PC-9 (cell line): ENCODE measurements around the gene PTPRT. TPM values are rescaled to one million over a fixed set of nuclear protein-coding genes. Genes with fewer than 3 reads are reported as not detected.

Experiments
- BruUV-seq: library from RNA; stranded (reverse); fragments of 400-500 nt; replicated peaks from 2 replicates; lab custom pipeline; 2021; lab: Mats Ljungman, UMichigan
- CTCF ChIA-PET: fragments of 300-600 bp; sonication (Branson Sonifier 250); formaldehyde crosslinking; loops from one replicate; lab custom pipeline; 2022; ENCODE audit warnings: antibody characterized with exemption; lab: Charles Lee
- POLR2A ChIA-PET: fragments of 300-600 bp; sonication (Branson Sonifier 250); formaldehyde crosslinking; loops from one replicate; lab custom pipeline; 2022; ENCODE audit warnings: antibody characterized with exemption; ENCODE audit not compliant: unreplicated experiment; lab: Charles Lee
- DNase-seq, 2 experiments: peaks; one replicate each; pipeline versions ENCODE4 v3.0.0 to v3.0.0-alpha.2; 2015 to 2022; ENCODE audit warnings: mixed read lengths in 1 of 2
- H2AFZ ChIP-seq: fragments of 200-600 bp; sonication (generic); 2 replicates; pipeline ENCODE4 v1.8.1; 2017; ENCODE audit warnings: antibody characterized with exemption
- H3F3A ChIP-seq: fragments of 200-600 bp; sonication (generic); 2 replicates; pipeline ENCODE4 v1.8.1; 2017; ENCODE audit warnings: antibody characterized with exemption, mild to moderate bottlenecking, low read depth; ENCODE audit not compliant: insufficient read depth
- H3K27ac ChIP-seq: fragments of 200-600 bp; sonication (generic); 2 replicates; pipeline ENCODE4 v1.6.1; 2016; ENCODE audit warnings: mixed run types
- H3K27me3 ChIP-seq: fragments of 200-600 bp; sonication (generic); 2 replicates; pipeline ENCODE4 v1.6.1; 2016; ENCODE audit warnings: low read depth, mixed run types; ENCODE audit not compliant: insufficient read depth
- H3K36me3 ChIP-seq: fragments of 200-600 bp; sonication (generic); 2 replicates; pipeline ENCODE4 v1.6.1; 2016; ENCODE audit warnings: low read depth, mixed run types
- H3K4me1 ChIP-seq: fragments of 200-600 bp; sonication (generic); replicated peaks from 2 replicates; pipeline ENCODE4 v1.6.1; 2016; ENCODE audit warnings: mixed run types; ENCODE audit not compliant: insufficient read depth
- H3K4me2 ChIP-seq: fragments of 200-600 bp; sonication (generic); 2 replicates; pipeline ENCODE4 v1.6.1; 2017; ENCODE audit warnings: mixed run types
- H3K4me3 ChIP-seq: fragments of 200-600 bp; sonication (generic); 2 replicates; pipeline ENCODE4 v1.6.1; 2016; ENCODE audit warnings: mixed run types
- H3K79me2 ChIP-seq: fragments of 200-600 bp; sonication (generic); 2 replicates; pipeline ENCODE4 v1.6.1; 2017; ENCODE audit warnings: low read depth, mixed run types
- H3K9me2 ChIP-seq: fragments of 200-600 bp; sonication (generic); 2 replicates; pipeline ENCODE4 v1.8.1; 2017; ENCODE audit warnings: mild to moderate bottlenecking; ENCODE audit not compliant: insufficient read depth
- H3K9me3 ChIP-seq: fragments of 200-600 bp; sonication (generic); 2 replicates; pipeline ENCODE4 v1.8.1; 2016; ENCODE audit warnings: low read depth; ENCODE audit not compliant: insufficient read depth
- H4K20me1 ChIP-seq: fragments of 200-600 bp; sonication (generic); 2 replicates; pipeline ENCODE4 v1.8.1; 2017; ENCODE audit not compliant: insufficient read depth
- CTCF ChIP-seq: fragments of 200-600 bp; sonication (generic); conservative IDR thresholded peaks from 2 replicates; pipeline ENCODE4 v1.6.1; 2017; ENCODE audit warnings: mixed run types, antibody characterized with exemption, mild to moderate bottlenecking, moderate library complexity
- EZH2 ChIP-seq: fragments of 200-600 bp; sonication (generic); IDR thresholded peaks from 2 replicates; pipeline ENCODE4 v1.8.0; 2017; ENCODE audit warnings: antibody characterized with exemption, low read depth
- intact Hi-C: fragments of 100-400 bp; cut with micrococcal nuclease; formaldehyde crosslinking; loops from one replicate; pipeline ENCODE4 v1.10.0; 2022; ENCODE audit not compliant: unreplicated experiment
- total RNA-seq: library from RNA; stranded (reverse); gene quantifications from 2 replicates; pipeline ENCODE4 v1.2.3, GENCODE V29; 2021

Gene PTPRT
- total RNA-seq, 1 experiment from 2014 or later: not detected

GRCh38 chr20:42894483-42894882 is 295.2 kb downstream of the PTPRT start:
- H3K4me1 ChIP-seq: no peaks in the 10 kb centered on the region
- H3K9me2 ChIP-seq: no peaks in the 10 kb centered on the region
- H3K27me3 ChIP-seq: 0 out of 2 replicates have a peak, but pooled peaks cover 7% of the 10 kb centered on the region
- H3K9me3 ChIP-seq: no peaks in the 10 kb centered on the region
- intact Hi-C loops: no loop called here
- no peaks in the 10 kb centered on the region for H3F3A ChIP-seq
- ChIA-PET CTCF (no interaction called here), POLR2A (no interaction called here)
- H3K4me3 ChIP-seq: no peak overlapping the region
- no peak overlapping the region for H3K4me2 ChIP-seq
- H3K36me3 ChIP-seq: no peaks in the 10 kb centered on the region
- no peak for TF ChIP-seq CTCF
- TF ChIP-seq EZH2: no peak
- no peak for DNase-seq
- H3K27ac ChIP-seq: no peak overlapping the region
- no TSS peak for BruUV-seq
- no peaks in the 10 kb centered on the region for H3K79me2 ChIP-seq
- H2AFZ ChIP-seq: no peak overlapping the region
- no peaks in the 10 kb centered on the region for H4K20me1 ChIP-seq

- intact Hi-C loops: no loop called here
- Histone ChIP-seq H3K4me2 (no peak overlapping the region), H3K4me1 (no peaks in the 10 kb centered on the region), H3K9me3 (no peaks in the 10 kb centered on the region), H3K79me2 (no peaks in the 10 kb centered on the region), H3K4me3 (no peak overlapping the region), H3K36me3 (no peaks in the 10 kb centered on the region), H2AFZ (no peak overlapping the region), H3K9me2 (no peaks in the 10 kb centered on the region), H3F3A (no peaks in the 10 kb centered on the region), H4K20me1 (no peaks in the 10 kb centered on the region), H3K27ac (no peak overlapping the region), H3K27me3 (no peaks in the 10 kb centered on the region)
- TF ChIP-seq EZH2 (no peak), CTCF (no peak)
- POLR2A ChIA-PET: no interaction called here
- DNase-seq: no peak
- CTCF ChIA-PET: no interaction called here
- no TSS peak for BruUV-seq
Observed at GRCh38 chr20:42889517-42889916, 300.2 kb downstream of the PTPRT start.

- no peaks in the 10 kb centered on the region for H3K79me2 ChIP-seq
- no peaks in the 10 kb centered on the region for H3K9me3 ChIP-seq
- intact Hi-C loops: no loop called here
- ChIA-PET POLR2A (no interaction called here), CTCF (no interaction called here)
- H3K4me2 ChIP-seq: no peak overlapping the region
- no peak for DNase-seq
- BruUV-seq: no TSS peak
- H3K4me3 ChIP-seq: no peak overlapping the region
- H3K4me1 ChIP-seq: no peaks in the 10 kb centered on the region
- no peaks in the 10 kb centered on the region for H3K27me3 ChIP-seq
- no peak overlapping the region for H3K27ac ChIP-seq
- no peaks in the 10 kb centered on the region for H3K9me2 ChIP-seq
- H4K20me1 ChIP-seq: 0 out of 2 replicates have a peak, but pooled peaks cover 7% of the 10 kb centered on the region
- no peak for TF ChIP-seq EZH2
- TF ChIP-seq CTCF: no peak
- H3F3A ChIP-seq: no peaks in the 10 kb centered on the region
- no peaks in the 10 kb centered on the region for H3K36me3 ChIP-seq
- no peak overlapping the region for H2AFZ ChIP-seq
Observed at GRCh38 chr20:42887281-42887680, 302.4 kb downstream of the PTPRT start.
